ENCODE measurements around the gene ABCA1. TPM values are rescaled to one million over a fixed set of nuclear protein-coding genes. Genes with fewer than 3 reads are reported as not detected.

ABCA1 gene
- total and polyA plus RNA-seq, 2 of the 13 experiments (the other 11 are each of a cell fraction or from before 2014, with no cell fraction given), result 26.8 to 63.8 TPM

DNA sequence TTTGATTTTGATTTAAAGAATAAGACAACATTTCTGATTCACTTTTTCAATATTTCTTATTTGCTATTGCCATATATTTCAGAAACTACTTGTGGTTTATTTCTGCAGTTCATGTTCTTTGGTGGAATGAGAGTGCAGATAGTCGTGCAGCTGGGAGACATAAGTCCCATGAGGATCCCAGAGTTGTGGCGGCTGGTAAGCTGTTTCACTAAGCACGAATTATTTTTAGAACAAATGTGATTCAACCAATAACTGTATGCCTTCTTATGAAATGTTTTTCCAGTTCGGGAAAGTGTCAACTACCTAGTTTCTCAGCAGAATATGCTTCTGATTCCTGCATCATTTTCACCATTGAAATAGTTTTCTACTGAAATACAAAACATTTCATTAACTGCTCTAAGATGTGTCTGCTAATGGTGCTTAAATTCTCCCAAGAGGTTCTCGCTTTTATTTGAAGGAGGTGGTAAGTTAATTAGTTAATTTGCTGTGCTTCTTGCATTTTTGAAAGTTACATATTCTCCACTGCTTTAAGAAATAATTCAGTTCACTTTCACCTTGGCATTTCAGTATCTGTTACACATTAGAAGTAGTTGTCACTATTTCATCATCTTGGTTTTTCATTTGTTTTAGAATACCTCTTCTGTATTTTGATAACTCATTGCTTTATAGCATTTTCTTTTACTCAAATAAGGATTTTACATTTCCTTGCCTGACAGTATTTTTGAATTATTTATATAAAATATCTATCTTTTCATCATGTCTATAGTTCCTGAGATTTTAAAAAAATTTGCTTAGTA lies 155.0 kb downstream of the ABCA1 start (continued):
- TF ChIP-seq, protein P1, sequence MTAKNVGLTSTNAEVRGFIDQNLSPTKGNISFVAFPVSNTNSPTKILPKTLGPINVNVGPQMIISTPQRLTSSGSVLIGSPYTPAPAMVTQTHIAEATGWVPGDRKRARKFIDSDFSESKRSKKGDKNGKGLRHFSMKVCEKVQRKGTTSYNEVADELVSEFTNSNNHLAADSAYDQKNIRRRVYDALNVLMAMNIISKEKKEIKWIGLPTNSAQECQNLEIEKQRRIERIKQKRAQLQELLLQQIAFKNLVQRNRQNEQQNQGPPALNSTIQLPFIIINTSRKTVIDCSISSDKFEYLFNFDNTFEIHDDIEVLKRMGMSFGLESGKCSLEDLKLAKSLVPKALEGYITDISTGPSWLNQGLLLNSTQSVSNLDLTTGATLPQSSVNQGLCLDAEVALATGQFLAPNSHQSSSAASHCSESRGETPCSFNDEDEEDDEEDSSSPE (CRISPR knock-in tag; IDR thresholded peaks at IDR 0.05), result no peak
- TF ChIP-seq TCF7L2 (IDR thresholded peaks at IDR 0.05; ENCODE audit: low read depth, low read length) (no peak), SNRNP70 (IDR thresholded peaks at IDR 0.05; ENCODE audit: low read depth, low read length) (no peak), ZFP1 (CRISPR knock-in tag; IDR thresholded peaks at IDR 0.05) (no peak), SIX4 (CRISPR knock-in tag; IDR thresholded peaks at IDR 0.05) (no peak), HNF4G (IDR thresholded peaks at IDR 0.05; ENCODE audit: borderline replicate concordance, low read depth, low read length) (no peak), HNF4G (CRISPR knock-in tag; IDR thresholded peaks at IDR 0.05; ENCODE audit: borderline replicate concordance, low read depth) (no peak)
- TF ChIP-seq, protein P2, sequence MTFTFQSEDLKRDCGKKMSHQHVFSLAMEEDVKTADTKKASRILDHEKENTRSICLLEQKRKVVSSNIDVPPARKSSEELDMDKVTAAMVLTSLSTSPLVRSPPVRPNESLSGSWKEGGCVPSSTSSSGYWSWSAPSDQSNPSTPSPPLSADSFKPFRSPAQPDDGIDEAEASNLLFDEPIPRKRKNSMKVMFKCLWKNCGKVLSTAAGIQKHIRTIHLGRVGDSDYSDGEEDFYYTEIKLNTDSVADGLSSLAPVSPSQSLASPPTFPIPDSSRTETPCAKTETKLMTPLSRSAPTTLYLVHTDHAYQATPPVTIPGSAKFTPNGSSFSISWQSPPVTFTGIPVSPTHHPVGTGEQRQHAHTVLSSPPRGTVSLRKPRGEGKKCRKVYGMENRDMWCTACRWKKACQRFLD (CRISPR knock-in tag; IDR thresholded peaks at IDR 0.05; ENCODE audit: borderline replicate concordance), result no peak

DNA sequence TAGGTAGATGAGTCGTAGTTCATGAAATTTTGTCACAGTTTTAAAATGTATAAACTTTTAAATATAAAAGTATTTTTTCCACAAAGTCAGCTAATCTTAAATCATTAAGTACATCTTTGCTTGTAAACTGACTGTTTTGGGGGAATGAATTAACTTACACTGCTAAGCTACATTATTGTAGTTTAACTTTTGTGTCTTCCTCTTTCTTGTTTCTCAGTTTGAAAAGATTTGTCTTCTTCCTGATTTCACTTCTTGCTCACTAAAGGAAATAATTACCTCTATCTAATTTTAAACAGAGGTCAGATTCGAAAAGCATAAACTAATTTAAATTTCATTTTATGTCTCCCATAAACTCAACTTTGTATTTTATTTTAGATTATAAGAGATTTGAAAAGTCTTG lies 158.3 kb downstream of the ABCA1 start:
- ChIA-PET POLR2A (no interaction called here), CTCF (ENCODE audit: low intra/inter-chr PET ratio, low total read pairs) (no interaction called here)
- Histone ChIP-seq H3K9ac (ENCODE audit: insufficient read depth, low read depth, low read length) (no peak overlapping the region), H3K36me3 (replicated peaks in 1 of 2; ENCODE audit: control insufficient read depth in 1 of 2, insufficient read depth in 2 of 2, low read length in 2 of 2) (no peaks in the 10 kb centered on the region), H2AFZ (ENCODE audit: low read length) (no peak overlapping the region), H3K27ac (ENCODE audit: extremely low read length, insufficient read depth, low read length) (no peak overlapping the region), H4K20me1 (ENCODE audit: insufficient read depth, low read length) (no peaks in the 10 kb centered on the region), H3K27me3 (ENCODE audit: control insufficient read depth in 1 of 2, insufficient read depth in 2 of 2, low read length in 2 of 2) (no peaks in the 10 kb centered on the region), H3K9me3 (ENCODE audit: low read length) (no peaks in the 10 kb centered on the region), H3K79me2 (ENCODE audit: insufficient read depth, low read length) (no peaks in the 10 kb centered on the region), H3K4me2 (ENCODE audit: low read depth, low read length) (no peak overlapping the region), H3K4me3 (replicated peaks in 1 of 3; ENCODE audit: insufficient read depth in 1 of 3, low read depth in 2 of 3, low read length in 3 of 3) (no peak overlapping the region), H3K4me1 (ENCODE audit: insufficient read depth, low read length) (peaks cover 16% of the 10 kb centered on the region)
- no peak for DNase-seq (ENCODE audit: low spot score)
- BruUV-seq (replicated peaks), result no TSS peak
- 73% methylated on average over 2 of the region's 2 CpGs for WGBS (ENCODE audit: low lambda C conversion rate)
- ATAC-seq, result no peak
- FAIRE-seq, result no peak
- in situ Hi-C loops (cut with HindIII; ENCODE audit: extremely low pct_ligation_motif_present, low pct_unique_long_range_greater_than_20kb) (no loop called here), intact Hi-C loops (cut with micrococcal nuclease; ENCODE audit: unreplicated experiment) (no loop called here)
- TF ChIP-seq ZSCAN30 (CRISPR knock-in tag; IDR thresholded peaks at IDR 0.05) (no peak), SMAD9 (CRISPR knock-in tag; IDR thresholded peaks at IDR 0.05) (no peak), CREB1 (IDR thresholded peaks at IDR 0.05) (no peak), CREB1 (CRISPR knock-in tag; IDR thresholded peaks at IDR 0.05) (no peak), KDM3A (CRISPR knock-in tag; IDR thresholded peaks at IDR 0.05; ENCODE audit: low read depth) (no peak)
- TF ChIP-seq, protein P3, sequence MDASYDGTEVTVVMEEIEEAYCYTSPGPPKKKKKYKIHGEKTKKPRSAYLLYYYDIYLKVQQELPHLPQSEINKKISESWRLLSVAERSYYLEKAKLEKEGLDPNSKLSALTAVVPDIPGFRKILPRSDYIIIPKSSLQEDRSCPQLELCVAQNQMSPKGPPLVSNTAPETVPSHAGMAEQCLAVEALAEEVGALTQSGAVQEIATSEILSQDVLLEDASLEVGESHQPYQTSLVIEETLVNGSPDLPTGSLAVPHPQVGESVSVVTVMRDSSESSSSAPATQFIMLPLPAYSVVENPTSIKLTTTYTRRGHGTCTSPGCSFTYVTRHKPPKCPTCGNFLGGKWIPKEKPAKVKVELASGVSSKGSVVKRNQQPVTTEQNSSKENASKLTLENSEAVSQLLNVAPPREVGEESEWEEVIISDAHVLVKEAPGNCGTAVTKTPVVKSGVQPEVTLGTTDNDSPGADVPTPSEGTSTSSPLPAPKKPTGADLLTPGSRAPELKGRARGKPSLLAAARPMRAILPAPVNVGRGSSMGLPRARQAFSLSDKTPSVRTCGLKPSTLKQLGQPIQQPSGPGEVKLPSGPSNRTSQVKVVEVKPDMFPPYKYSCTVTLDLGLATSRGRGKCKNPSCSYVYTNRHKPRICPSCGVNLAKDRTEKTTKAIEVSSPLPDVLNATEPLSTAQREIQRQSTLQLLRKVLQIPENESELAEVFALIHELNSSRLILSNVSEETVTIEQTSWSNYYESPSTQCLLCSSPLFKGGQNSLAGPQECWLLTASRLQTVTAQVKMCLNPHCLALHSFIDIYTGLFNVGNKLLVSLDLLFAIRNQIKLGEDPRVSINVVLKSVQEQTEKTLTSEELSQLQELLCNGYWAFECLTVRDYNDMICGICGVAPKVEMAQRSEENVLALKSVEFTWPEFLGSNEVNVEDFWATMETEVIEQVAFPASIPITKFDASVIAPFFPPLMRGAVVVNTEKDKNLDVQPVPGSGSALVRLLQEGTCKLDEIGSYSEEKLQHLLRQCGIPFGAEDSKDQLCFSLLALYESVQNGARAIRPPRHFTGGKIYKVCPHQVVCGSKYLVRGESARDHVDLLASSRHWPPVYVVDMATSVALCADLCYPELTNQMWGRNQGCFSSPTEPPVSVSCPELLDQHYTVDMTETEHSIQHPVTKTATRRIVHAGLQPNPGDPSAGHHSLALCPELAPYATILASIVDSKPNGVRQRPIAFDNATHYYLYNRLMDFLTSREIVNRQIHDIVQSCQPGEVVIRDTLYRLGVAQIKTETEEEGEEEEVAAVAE (CRISPR knock-in tag; IDR thresholded peaks at IDR 0.05; ENCODE audit: borderline replicate concordance), result no peak
